ENCODE data around the gene ENTPD8. TPM values are rescaled to one million over a fixed set of nuclear protein-coding genes. Genes with fewer than 3 reads are reported as not detected.
A peak's percentile ranks its signal among the peaks of the same experiment; 100 is the strongest.

ENTPD8 gene
- total and polyA plus RNA-seq, 10 of the 15 experiments (the other 5 are each of a cell fraction or from before 2014, with no cell fraction given) = not detected

DNA sequence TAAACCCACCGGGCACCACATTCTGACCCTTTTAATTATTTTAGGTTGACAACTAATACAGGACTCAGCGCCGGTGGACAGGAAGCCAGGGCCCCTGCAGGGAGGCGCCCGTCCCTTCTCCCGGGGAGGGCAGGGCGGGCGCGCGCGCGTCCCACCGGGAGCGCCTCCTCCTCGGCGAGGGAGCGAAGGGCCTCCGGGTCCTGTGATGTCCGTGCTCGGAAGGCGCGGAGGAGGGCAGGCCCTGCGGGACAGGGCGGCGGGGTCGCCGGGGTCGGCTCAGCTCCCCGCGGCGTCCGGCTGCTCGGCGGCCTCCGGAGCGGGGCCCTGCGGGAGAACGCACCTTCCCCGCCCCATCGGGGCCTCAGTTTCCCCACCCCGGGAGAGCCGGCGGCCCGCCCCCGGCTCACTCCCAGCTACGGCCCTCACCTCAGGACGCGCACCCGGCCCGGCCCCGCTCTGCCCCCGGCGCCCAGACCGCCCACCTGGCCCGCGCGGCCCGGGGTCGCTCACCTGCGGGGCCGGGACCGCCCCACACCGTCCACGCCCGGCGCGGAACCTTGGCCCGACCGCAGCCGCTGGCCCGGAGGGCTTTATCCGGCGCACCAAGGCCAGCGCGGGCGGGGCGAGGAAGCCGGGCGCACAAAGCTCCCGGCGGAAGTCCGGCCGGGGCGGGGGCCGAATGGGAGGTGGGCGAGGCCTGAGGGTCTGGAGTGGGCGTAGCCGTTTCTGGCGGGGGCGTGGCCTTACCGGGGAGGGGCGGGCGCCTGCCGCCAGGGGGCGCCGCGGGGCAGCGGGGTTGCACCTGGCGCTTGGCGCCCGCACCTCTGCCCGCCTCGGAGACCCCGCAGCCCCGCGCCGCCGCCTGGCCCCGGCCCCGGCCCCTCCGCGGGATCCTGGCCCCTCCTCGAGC is 18.3 kb downstream of the ENTPD8 start, which contains the start of the genes EXD3 and NOXA1 (continued):
- TF ChIP-seq, protein P1, sequence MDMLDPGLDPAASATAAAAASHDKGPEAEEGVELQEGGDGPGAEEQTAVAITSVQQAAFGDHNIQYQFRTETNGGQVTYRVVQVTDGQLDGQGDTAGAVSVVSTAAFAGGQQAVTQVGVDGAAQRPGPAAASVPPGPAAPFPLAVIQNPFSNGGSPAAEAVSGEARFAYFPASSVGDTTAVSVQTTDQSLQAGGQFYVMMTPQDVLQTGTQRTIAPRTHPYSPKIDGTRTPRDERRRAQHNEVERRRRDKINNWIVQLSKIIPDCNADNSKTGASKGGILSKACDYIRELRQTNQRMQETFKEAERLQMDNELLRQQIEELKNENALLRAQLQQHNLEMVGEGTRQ (IDR thresholded peaks at IDR 0.05; ENCODE audit: borderline replicate concordance, low read depth, low read length) = no peak
- peak in 1 of 2 experiments; percentile 36; a peak in 1 of 4 replicates for TF ChIP-seq ETV6 (conservative IDR thresholded peaks at IDR 0.05 in 1 of 2, IDR thresholded peaks at IDR 0.05 in 1 of 2; ENCODE audit: borderline replicate concordance in 1 of 2, low read depth in 1 of 2)
- peak; percentile 58 for TF ChIP-seq KLF5 (IDR thresholded peaks at IDR 0.05; ENCODE audit: partially characterized antibody)
- peak; percentile 38; the same call in 1 of the 2 replicates for TF ChIP-seq E2F4 (IDR thresholded peaks at IDR 0.05; ENCODE audit: low read depth, low read length)
- TF ChIP-seq, protein P2, sequence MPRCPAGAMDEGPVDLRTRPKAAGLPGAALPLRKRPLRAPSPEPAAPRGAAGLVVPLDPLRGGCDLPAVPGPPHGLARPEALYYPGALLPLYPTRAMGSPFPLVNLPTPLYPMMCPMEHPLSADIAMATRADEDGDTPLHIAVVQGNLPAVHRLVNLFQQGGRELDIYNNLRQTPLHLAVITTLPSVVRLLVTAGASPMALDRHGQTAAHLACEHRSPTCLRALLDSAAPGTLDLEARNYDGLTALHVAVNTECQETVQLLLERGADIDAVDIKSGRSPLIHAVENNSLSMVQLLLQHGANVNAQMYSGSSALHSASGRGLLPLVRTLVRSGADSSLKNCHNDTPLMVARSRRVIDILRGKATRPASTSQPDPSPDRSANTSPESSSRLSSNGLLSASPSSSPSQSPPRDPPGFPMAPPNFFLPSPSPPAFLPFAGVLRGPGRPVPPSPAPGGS (IDR thresholded peaks at IDR 0.05; ENCODE audit: borderline replicate concordance, insufficient read depth, low read depth, low read length, poor library complexity, severe bottlenecking) = peak; percentile 53
- no peak for TF ChIP-seq NFYA (IDR thresholded peaks at IDR 0.05; ENCODE audit: borderline replicate concordance, low read depth, low read length)
- TF ChIP-seq SREBF1 (IDR thresholded peaks at IDR 0.05; ENCODE audit: low read length) = peak; percentile 39
- no peak for TF ChIP-seq MYB (IDR thresholded peaks at IDR 0.05; ENCODE audit: borderline replicate concordance, low read depth, low read length)
- TF ChIP-seq TBL1XR1 (IDR thresholded peaks at IDR 0.05; ENCODE audit: low read depth, low read length) = peak; percentile 43; the same call in 1 of the 2 replicates
- TF ChIP-seq NKRF (conservative IDR thresholded peaks at IDR 0.05) = peak; percentile 67; the same call in 1 of the 2 replicates
- peak; percentile 85 for TF ChIP-seq ELK1 (IDR thresholded peaks at IDR 0.05; ENCODE audit: low read depth, low read length)
- TF ChIP-seq LARP7 (IDR thresholded peaks at IDR 0.05) = peak; percentile 99
- TF ChIP-seq, protein P3, sequence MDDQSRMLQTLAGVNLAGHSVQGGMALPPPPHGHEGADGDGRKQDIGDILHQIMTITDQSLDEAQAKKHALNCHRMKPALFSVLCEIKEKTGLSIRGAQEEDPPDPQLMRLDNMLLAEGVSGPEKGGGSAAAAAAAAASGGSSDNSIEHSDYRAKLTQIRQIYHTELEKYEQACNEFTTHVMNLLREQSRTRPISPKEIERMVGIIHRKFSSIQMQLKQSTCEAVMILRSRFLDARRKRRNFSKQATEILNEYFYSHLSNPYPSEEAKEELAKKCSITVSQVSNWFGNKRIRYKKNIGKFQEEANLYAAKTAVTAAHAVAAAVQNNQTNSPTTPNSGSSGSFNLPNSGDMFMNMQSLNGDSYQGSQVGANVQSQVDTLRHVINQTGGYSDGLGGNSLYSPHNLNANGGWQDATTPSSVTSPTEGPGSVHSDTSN (IDR thresholded peaks at IDR 0.05; ENCODE audit: insufficient replicate concordance, low read depth, low read length) = no peak
- TF ChIP-seq NBN (IDR thresholded peaks at IDR 0.05) = no peak
- peak; percentile 68; the same call in 1 of the 2 replicates for TF ChIP-seq CHD2 (IDR thresholded peaks at IDR 0.05; ENCODE audit: borderline replicate concordance, low read depth, low read length)
- TF ChIP-seq TAF1 (IDR thresholded peaks at IDR 0.05; ENCODE audit: borderline replicate concordance, low read depth, low read length) = peak; percentile 81; the same call in 1 of the 2 replicates
- TF ChIP-seq CBX5 (IDR thresholded peaks at IDR 0.05; ENCODE audit: low read depth) = peak; percentile 46; the same call in 1 of the 2 replicates
- no peak for TF ChIP-seq JUNB (IDR thresholded peaks at IDR 0.05)
- no peak for TF ChIP-seq SUPT20H (IDR thresholded peaks at IDR 0.05; ENCODE audit: borderline replicate concordance, control insufficient read depth, low read depth, low read length)
- TF ChIP-seq ZNF274 (IDR thresholded peaks at IDR 0.05; ENCODE audit: insufficient read depth, insufficient read length) = no peak
